B cell (primary cell): ENCODE data around the gene DPPA2. TPM values are rescaled to one million over a fixed set of nuclear protein-coding genes. Genes with fewer than 3 reads are reported as not detected.

Source experiments
- ATAC-seq: fragments of 200-7000 bp; cut with Tn5 transposase; one replicate; pipeline ENCODE4 v1.10.0; 2021; ENCODE audit warnings: low read depth, mild to moderate bottlenecking, moderate number of reproducible peaks, moderate library complexity
- CTCF ChIA-PET: fragments of 350-600 bp; sonication (Branson Sonifier 250); formaldehyde crosslinking; loops from one replicate; lab custom pipeline; 2021; ENCODE audit warnings: antibody characterized with exemption, inconsistent platforms; lab: Charles Lee
- POLR2A ChIA-PET: fragments of 350-600 bp; sonication (Branson Sonifier 250); formaldehyde crosslinking; loops from one replicate; lab custom pipeline; 2021; ENCODE audit warnings: antibody characterized with exemption; lab: Charles Lee
- DNase-seq: peaks from one replicate; pipeline ENCODE4 v3.0.0; 2013
- H2AFZ ChIP-seq: 2 replicates; pipeline ENCODE4 v1.6.1; 2012; ENCODE audit warnings: mild to moderate bottlenecking, low read depth, low read length; ENCODE audit not compliant: insufficient read depth, poor library complexity, severe bottlenecking
- H3K27ac ChIP-seq, 2 donors: 1 replicate in 1 of 2; 2 replicates in 1 of 2; pipeline ENCODE4 v1.5.1; 2012 to 2013; ENCODE audit warnings: low read length in 2 of 2, mild to moderate bottlenecking in 2 of 2, moderate library complexity in 1 of 2
- H3K27me3 ChIP-seq, 4 experiments: fragments of 200-600 bp in 1 of 4; sonication (generic) in 1 of 4; replicated peaks in 1 of 4; 1 replicate in 2 of 4; 2 replicates in 2 of 4; pipeline versions ENCODE4 v1.6.1 to v1.7.0; 2013 to 2016; ENCODE audit warnings: low read length in 3 of 4, mild to moderate bottlenecking in 2 of 4, mixed read lengths in 1 of 4, moderate library complexity in 1 of 4; ENCODE audit not compliant: insufficient read depth in 4 of 4, control insufficient read depth in 3 of 4; ENCODE audit errors: control extremely low read depth in 1 of 4
- H3K36me3 ChIP-seq, 2 experiments: replicated peaks in 1 of 2; 1 replicate in 1 of 2; 2 replicates in 1 of 2; pipeline versions ENCODE4 v1.6.1 to v1.7.1; 2013; ENCODE audit warnings: low read length in 1 of 2; ENCODE audit not compliant: insufficient read depth in 2 of 2, control insufficient read depth in 1 of 2; ENCODE audit errors: control extremely low read depth in 1 of 2, extremely low read depth in 1 of 2
- H3K4me1 ChIP-seq, 2 donors: fragments of 200-600 bp in 1 of 2; sonication (generic) in 1 of 2; 1 replicate in 1 of 2; 2 replicates in 1 of 2; pipeline versions ENCODE4 v1.5.1 to v1.6.1; 2013 to 2017; ENCODE audit warnings: low read length in 2 of 2; ENCODE audit not compliant: control insufficient read depth in 2 of 2, insufficient read depth in 2 of 2
- H3K4me2 ChIP-seq: replicated peaks from 2 replicates; pipeline ENCODE3; 2012; ENCODE audit warnings: mild to moderate bottlenecking, low read depth, low read length; ENCODE audit not compliant: poor library complexity, severe bottlenecking
- H3K4me3 ChIP-seq, 5 experiments: fragments of 200-600 bp in 1 of 5; sonication (generic) in 1 of 5; 1 replicate in 3 of 5; 2 replicates in 2 of 5; pipeline versions ENCODE4 v1.5.1 to v1.7.0; 2011 to 2016; ENCODE audit warnings: low read length in 4 of 5, mild to moderate bottlenecking in 4 of 5, low read depth in 2 of 5, control low read depth in 1 of 5, moderate library complexity in 1 of 5; ENCODE audit not compliant: insufficient read depth in 1 of 5; ENCODE audit errors: control extremely low read depth in 1 of 5, extremely low read depth in 1 of 5
- H3K79me2 ChIP-seq: fragments of 200-600 bp; sonication (generic); one replicate; pipeline ENCODE4 v1.6.0; 2016; ENCODE audit warnings: low read length; ENCODE audit not compliant: control insufficient read depth, insufficient read depth
- H3K9ac ChIP-seq: fragments of 200-600 bp; sonication (generic); 2 replicates; pipeline ENCODE4 v1.6.1; 2017; ENCODE audit warnings: mild to moderate bottlenecking, low read length, moderate library complexity
- H3K9me3 ChIP-seq, 3 donors: one replicate each; pipeline versions ENCODE4 v1.6.1 to v1.7.1; 2013; ENCODE audit warnings: low read length in 2 of 3; ENCODE audit not compliant: control insufficient read depth in 2 of 3, insufficient read depth in 1 of 3; ENCODE audit errors: control extremely low read depth in 1 of 3
- H4K20me1 ChIP-seq: 2 replicates; pipeline ENCODE4 v1.6.0; 2012; ENCODE audit warnings: mild to moderate bottlenecking, low read length; ENCODE audit not compliant: insufficient read depth, control insufficient read depth, poor library complexity, severe bottlenecking
- H3K27ac Mint-ChIP-seq: one replicate; pipeline ENCODE4 v1.8.0; 2021; ENCODE audit warnings: mixed read lengths
- H3K27me3 Mint-ChIP-seq: one replicate; pipeline ENCODE4 v1.8.0; 2021; ENCODE audit warnings: mixed read lengths
- H3K4me1 Mint-ChIP-seq: one replicate; pipeline ENCODE4 v1.8.0; 2021; ENCODE audit warnings: mixed read lengths
- H3K4me3 Mint-ChIP-seq: one replicate; pipeline ENCODE4 v1.8.0; 2021; ENCODE audit warnings: mixed read lengths
- H3K9me3 Mint-ChIP-seq: one replicate; pipeline ENCODE4 v1.8.0; 2022; ENCODE audit warnings: mixed read lengths; ENCODE audit not compliant: insufficient read depth
- EZH2 ChIP-seq: IDR thresholded peaks from 2 replicates; pipeline ENCODE4 v1.6.1; 2012; ENCODE audit warnings: borderline replicate concordance, low read depth, mild to moderate bottlenecking, moderate library complexity, low read length; ENCODE audit not compliant: insufficient read depth, poor library complexity, severe bottlenecking
- WGBS: methylation state at CpG from one replicate; pipeline ENCODE4 v1.1.5; 2013; ENCODE audit warnings: missing lambda C conversion rate; ENCODE audit not compliant: insufficient coverage; 5-methylcytosine and 5-hydroxymethylcytosine counted together
- intact Hi-C: fragments of 100-400 bp; cut with micrococcal nuclease; formaldehyde crosslinking; loops from one replicate; pipeline ENCODE4 v1.10.0; 2022
- polyA plus RNA-seq: library from polyadenylated mRNA; depleted of rRNA; stranded (reverse); fragments of >200 nt; gene quantifications from 2 replicates; pipeline ENCODE4 v1.2.3, GENCODE V29; 2012
- small RNA-seq: library from RNA; depleted of rRNA; stranded (forward); fragments of <200 nt; gene quantifications from one replicate; pipeline ENCODE3, GENCODE V24; 2012; ENCODE audit warnings: low replicate concordance, low read depth; ENCODE audit not compliant: insufficient read length
- total RNA-seq, 2 donors: library from RNA; stranded (reverse); fragments of 120-200 nt in 1 of 2; gene quantifications; 1 replicate in 1 of 2; 2 replicates in 1 of 2; pipeline versions ENCODE4 v1.2.3 to v1.2.4, GENCODE V29; 2013 to 2022
- TF ChIP-seq, protein P1 (sequence below): fragments of 200-600 bp; IDR thresholded peaks from one replicate; pipeline ENCODE4 v1.8.0; 2022; ENCODE audit warnings: antibody characterized with exemption, mild to moderate bottlenecking

The DPPA2 gene
- total and polyA plus RNA-seq, 2 donors (not counting 1 experiment from before 2014, with no cell fraction given), result not detected

GRCh38 chr3:109254770-109255169 lies 61.5 kb downstream of the DPPA2 start:
- no peaks in the 10 kb centered on the region for H3K79me2 ChIP-seq
- Mint-ChIP-seq H3K4me3 (no peak overlapping the region), H3K9me3 (peaks cover 5% of the 10 kb centered on the region), H3K27ac (no peak overlapping the region), H3K27me3 (peaks cover 3% of the 10 kb centered on the region), H3K4me1 (no peaks in the 10 kb centered on the region)
- no peaks in the 10 kb centered on the region for H3K27me3 ChIP-seq
- DNase-seq (no peak), ATAC-seq (no peak)
- POLR2A ChIA-PET, result no interaction called here
- no peak overlapping the region for H3K4me2 ChIP-seq
- WGBS, result no CpG with 5 or more reads among the region's 5 CpGs
- no peak overlapping the region for H3K9ac ChIP-seq
- H3K36me3 ChIP-seq, result no peaks in the 10 kb centered on the region
- CTCF ChIA-PET, result no interaction called here
- H3K4me1 ChIP-seq, result no peaks in the 10 kb centered on the region
- peaks cover 0 to under 1% (median 0%) of the 10 kb centered on the region in 3 donors for H3K9me3 ChIP-seq
- no peak overlapping the region for H2AFZ ChIP-seq
- intact Hi-C loops, result no loop called here
- H4K20me1 ChIP-seq, result no peaks in the 10 kb centered on the region
- no peak overlapping the region for H3K27ac ChIP-seq
- H3K4me3 ChIP-seq, result no peak overlapping the region
- no peak for TF ChIP-seq EZH2
- TF ChIP-seq, protein P1, sequence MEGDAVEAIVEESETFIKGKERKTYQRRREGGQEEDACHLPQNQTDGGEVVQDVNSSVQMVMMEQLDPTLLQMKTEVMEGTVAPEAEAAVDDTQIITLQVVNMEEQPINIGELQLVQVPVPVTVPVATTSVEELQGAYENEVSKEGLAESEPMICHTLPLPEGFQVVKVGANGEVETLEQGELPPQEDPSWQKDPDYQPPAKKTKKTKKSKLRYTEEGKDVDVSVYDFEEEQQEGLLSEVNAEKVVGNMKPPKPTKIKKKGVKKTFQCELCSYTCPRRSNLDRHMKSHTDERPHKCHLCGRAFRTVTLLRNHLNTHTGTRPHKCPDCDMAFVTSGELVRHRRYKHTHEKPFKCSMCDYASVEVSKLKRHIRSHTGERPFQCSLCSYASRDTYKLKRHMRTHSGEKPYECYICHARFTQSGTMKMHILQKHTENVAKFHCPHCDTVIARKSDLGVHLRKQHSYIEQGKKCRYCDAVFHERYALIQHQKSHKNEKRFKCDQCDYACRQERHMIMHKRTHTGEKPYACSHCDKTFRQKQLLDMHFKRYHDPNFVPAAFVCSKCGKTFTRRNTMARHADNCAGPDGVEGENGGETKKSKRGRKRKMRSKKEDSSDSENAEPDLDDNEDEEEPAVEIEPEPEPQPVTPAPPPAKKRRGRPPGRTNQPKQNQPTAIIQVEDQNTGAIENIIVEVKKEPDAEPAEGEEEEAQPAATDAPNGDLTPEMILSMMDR, result no peak

- TF ChIP-seq, protein P1, result no peak
- no peak for TF ChIP-seq EZH2
- intact Hi-C loops, result no loop called here
- DNase-seq (no peak), ATAC-seq (no peak)
- H3K9me3 ChIP-seq, result peaks cover 0 to 4% (median 0%) of the 10 kb centered on the region in 3 donors
- Mint-ChIP-seq H3K9me3 (peaks cover 5% of the 10 kb centered on the region), H3K27me3 (peaks cover 3% of the 10 kb centered on the region), H3K4me1 (no peaks in the 10 kb centered on the region), H3K4me3 (no peak overlapping the region), H3K27ac (no peak overlapping the region)
- ChIA-PET CTCF (no interaction called here), POLR2A (no interaction called here)
- no peaks in the 10 kb centered on the region for H4K20me1 ChIP-seq
- no peaks in the 10 kb centered on the region for H3K27me3 ChIP-seq
- 100% methylated on average over 1 of the region's 3 CpGs for WGBS
- no peaks in the 10 kb centered on the region for H3K79me2 ChIP-seq
- no peak overlapping the region for H3K27ac ChIP-seq
- no peaks in the 10 kb centered on the region for H3K36me3 ChIP-seq
- no peaks in the 10 kb centered on the region for H3K4me1 ChIP-seq
- no peak overlapping the region for H3K9ac ChIP-seq
- no peak overlapping the region for H3K4me2 ChIP-seq
- no peak overlapping the region for H3K4me3 ChIP-seq
- no peak overlapping the region for H2AFZ ChIP-seq
These were observed 63.7 kb downstream of the DPPA2 start for GRCh38 chr3:109252641-109253040.

Small RNA genes lying within 50 kb of the gene (small RNA-seq; reads per million reads assigned to genes)
- not detected for gene AC124945.1
- gene RF00017, result not detected

Other genes with a start within 250 kb of the DPPA2 start
- gene MORC1, start 198.4 kb downstream of the DPPA2 start, total RNA-seq, result not detected in 2 replicates
- gene MORC1, start 198.4 kb downstream of the DPPA2 start, polyA plus RNA-seq, result not detected in 2 replicates
- not detected in 2 replicates for gene C3orf85, start 179.8 kb downstream of the DPPA2 start, total RNA-seq
- gene C3orf85, start 179.8 kb downstream of the DPPA2 start, polyA plus RNA-seq, result not detected in 2 replicates
- 2.8 and 3.3 TPM in 2 replicates for gene DPPA4, start 21.0 kb upstream of the DPPA2 start, total RNA-seq
- 3.3 and 7.2 TPM in 2 replicates for gene DPPA4, start 21.0 kb upstream of the DPPA2 start, polyA plus RNA-seq